SU-DHL-6 (cell line): ENCODE data around the gene CSN1S1.

Experiments used
- CTCF ChIP-seq: fragments of 200-600 bp; sonication (generic); IDR thresholded peaks from one replicate; pipeline ENCODE4 v1.5.1; 2017; ENCODE audit warnings: antibody characterized with exemption, mild to moderate bottlenecking, low read length, moderate library complexity; ENCODE audit not compliant: insufficient read depth, poor library complexity, severe bottlenecking
- EZH2phosphoT487 ChIP-seq: fragments of 200-600 bp; sonication (generic), shearing (Covaris generic); conservative IDR thresholded peaks from 2 replicates; pipeline ENCODE4 v1.6.1; 2018; ENCODE audit warnings: mild to moderate bottlenecking, antibody characterized with exemption, low read length, moderate library complexity, mixed read lengths

GRCh38 chr4:69951602-69952001, 20.7 kb downstream of the CSN1S1 start:
- TF ChIP-seq EZH2phosphoT487: no peak
- no peak for TF ChIP-seq CTCF
